GM19372 (cell line): ENCODE data around the gene ZC3H18.
A peak's percentile ranks its signal among the peaks of the same experiment; 100 is the strongest.

Source experiments
- ATAC-seq: cut with Tn5 transposase; IDR thresholded peaks from one replicate; pipeline ENCODE4 v1.9.1; 2021; ENCODE audit warnings: mild to moderate bottlenecking, low read depth, moderate library complexity; ENCODE audit not compliant: unreplicated experiment

ZC3H18 gene

DNA sequence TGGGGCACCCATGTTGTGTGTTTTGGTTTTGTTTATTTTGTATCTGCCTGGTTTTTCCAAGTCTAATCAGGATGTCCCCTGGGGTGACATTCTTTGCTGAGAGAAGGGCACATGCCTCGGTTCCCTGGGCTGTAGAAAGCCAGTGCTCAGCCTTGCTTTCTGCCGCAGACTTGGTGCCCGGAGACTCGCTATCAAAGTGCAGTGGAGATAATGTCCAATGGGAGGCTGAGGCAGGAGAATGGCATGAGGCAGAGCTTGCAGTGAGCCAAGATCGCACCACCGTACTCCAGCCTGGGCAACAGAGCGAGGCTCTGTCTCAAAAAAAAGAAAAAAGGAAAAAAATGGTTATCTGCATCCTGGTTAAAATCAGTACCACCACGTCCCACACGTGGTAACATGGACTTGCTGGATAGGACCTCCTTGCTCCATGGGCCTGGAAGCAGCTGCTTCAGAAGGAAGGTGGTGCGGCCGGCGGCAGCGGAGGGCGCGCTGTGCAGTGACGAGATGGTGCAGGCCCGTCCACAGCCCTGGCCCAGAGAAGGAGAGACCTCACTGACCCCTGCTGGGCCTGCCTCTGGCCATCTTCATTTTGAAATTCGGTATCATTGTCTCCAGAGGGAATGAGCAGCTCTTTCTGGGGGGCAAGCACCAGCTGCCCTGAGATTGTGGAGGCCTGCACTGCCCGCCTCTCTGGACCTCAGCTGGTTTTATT, 48.9 kb downstream of the ZC3H18 start:
- no peak for ATAC-seq

DNA sequence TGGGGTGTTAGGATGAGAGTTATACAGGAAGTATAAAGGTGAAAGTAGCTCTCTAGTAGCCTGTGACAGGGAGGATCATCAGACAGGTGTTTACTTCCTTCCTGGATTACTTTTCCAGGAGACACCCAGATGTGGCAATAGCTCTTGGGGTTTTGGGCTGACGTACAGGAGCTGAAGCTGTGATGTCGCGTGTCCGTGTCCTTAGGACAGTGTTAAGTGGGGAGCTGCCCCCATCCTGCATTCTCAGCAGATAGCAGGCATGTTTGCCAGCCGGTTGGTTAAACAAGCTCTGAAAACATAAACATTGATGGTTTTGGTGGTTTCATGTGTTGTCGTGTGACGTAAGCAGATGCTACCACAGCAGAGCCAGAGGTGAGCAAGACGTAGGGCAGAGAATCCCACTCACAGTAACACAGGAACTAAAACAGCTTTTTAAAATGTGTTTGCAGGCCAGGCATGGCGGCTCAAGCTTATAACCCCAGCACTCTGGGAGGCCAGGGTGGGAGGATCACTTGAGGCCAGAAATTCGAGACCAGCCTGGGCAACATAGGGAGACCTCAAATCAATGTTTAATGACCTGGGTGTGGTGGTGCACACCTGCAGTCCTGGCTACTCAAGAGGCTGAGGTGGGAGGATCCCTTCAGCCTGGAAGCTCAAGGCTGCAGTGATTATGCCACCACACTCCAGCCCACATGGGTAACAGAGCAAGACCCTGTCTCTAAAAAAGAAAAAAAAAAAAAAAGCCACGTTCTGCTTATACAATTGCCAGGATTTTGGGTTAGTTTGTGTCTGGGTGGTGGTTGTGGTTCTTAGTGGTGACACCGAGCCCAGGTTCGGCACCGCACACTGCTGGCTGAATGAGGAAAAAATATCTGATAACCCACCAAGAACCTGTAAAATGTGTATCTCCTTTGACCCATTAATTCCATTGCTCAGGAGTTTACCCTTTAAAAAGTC, 49.9 kb downstream of the ZC3H18 start:
- ATAC-seq: no peak

DNA sequence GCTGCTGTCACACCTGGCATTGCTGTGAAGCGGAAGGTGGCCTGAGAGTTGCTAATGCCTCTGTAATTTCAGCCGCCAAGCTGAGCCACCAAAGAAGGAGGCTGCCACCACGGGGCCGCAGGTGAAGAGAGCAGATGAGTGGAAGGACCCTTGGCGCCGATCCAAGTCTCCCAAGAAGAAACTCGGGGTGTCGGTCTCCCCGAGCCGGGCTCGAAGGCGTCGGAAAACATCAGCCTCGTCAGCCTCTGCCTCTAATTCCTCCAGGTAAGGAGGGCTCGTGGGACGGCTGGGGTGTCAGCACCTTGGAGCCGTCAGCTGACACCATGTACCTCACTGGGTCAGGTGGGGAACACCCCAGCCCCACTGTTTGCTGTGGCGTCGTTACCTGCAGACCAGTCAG, 51.9 kb downstream of the ZC3H18 start:
- no peak for ATAC-seq

DNA sequence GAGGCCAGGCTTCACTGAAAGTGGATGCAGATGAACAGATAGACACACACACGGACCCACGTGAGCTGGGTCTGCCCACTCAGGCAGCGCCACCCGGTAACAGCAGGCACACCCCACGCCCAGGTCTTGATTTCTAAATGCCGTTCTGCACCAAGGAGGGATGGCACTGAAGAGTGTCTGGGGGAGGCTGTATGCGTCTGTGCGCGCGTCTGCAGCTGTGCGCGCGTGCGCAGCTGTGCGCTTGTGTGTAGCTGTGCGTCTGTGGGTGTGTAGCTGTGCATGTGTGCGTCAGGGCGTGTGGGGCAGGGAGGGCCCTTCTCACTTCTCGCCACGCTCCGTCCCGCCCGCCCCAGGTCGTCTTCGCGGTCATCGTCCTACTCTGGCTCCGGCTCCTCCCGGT, 52.7 kb downstream of the ZC3H18 start:
- no peak for ATAC-seq

DNA sequence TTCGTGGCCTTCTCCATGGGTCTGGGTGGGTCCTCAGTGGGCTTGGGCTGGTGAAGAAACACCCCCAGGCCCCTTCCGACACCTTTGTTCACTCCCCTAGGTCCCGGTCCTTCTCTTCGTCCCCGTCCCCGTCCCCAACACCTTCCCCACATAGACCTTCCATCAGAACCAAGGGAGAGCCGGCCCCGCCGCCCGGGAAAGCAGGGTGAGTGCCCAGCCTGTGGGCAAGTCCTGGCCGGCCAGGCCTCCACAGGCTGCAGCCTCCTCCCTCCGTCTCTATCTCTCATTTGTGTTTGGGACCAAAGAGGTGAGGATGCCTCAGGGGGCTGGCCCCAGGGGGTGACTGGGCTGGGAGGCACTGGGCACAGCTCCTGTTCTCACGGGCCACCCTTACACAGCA, 53.7 kb downstream of the ZC3H18 start:
- ATAC-seq: no peak

DNA sequence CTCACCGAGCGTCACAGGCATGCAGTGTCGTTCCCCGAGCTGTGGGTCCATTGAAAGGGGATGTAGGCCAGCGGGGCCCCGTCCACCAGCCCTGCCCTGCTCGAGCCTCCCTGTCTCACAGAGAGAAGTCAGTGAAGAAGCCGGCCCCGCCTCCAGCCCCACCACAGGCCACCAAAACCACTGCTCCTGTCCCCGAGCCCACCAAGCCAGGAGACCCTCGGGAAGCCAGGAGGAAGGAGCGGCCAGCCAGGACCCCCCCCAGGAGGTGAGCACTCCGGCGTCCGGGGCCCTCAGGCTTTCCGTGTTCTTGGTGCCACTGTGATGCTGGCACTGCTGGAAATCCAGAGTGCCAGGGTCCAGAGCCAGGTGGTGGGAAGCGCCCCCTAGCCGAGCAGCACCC, 54.3 kb downstream of the ZC3H18 start:
- no peak for ATAC-seq

DNA sequence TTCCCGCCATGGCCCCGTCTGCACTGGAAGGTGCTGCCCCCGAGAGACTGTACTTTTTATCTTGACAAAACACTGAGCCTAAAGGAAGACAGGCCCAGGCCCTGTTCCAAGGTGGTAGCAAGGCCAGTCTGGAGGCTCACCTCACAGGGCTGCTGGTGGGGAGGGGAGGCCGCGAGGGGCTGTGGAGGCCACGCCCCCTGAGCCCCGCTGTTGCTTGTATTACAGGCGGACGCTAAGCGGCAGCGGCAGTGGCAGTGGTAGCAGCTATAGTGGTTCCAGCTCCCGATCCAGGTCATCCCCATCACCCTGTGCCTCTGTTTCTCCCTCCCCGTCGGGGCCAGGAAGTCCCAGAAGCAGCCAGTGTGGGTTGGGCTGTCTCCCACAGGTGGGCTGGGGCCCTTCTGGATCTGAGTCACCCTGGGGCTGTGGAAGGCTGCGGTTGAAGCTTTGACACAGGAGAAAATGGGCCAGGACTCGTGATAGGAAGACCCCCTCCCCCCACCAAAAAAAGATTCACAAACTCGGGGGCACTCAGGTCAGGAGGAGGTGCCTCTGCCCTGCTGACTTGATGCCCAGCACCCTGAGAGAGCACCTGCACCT, 54.9 kb downstream of the ZC3H18 start:
- ATAC-seq: no peak

DNA sequence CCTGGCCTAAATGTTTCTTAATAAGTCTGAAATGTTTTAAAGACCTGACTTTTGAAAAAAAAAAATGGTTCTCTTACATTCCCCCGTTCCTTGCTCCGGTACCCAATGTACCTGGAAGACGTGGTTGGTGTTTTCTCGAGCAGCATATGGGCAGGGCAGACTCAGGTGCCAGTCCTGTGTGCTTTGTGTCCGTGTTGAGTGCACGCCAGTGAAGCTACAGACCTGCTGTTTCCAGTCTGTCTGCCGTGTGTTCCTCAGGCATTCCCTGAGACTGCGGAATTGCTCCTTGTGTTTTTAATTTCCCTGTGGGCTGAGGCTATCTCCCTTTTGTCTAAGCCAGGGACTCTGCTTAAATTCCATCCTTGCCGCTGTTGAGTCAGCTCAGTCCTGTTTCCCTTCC, 56.4 kb downstream of the ZC3H18 start:
- ATAC-seq: no peak

DNA sequence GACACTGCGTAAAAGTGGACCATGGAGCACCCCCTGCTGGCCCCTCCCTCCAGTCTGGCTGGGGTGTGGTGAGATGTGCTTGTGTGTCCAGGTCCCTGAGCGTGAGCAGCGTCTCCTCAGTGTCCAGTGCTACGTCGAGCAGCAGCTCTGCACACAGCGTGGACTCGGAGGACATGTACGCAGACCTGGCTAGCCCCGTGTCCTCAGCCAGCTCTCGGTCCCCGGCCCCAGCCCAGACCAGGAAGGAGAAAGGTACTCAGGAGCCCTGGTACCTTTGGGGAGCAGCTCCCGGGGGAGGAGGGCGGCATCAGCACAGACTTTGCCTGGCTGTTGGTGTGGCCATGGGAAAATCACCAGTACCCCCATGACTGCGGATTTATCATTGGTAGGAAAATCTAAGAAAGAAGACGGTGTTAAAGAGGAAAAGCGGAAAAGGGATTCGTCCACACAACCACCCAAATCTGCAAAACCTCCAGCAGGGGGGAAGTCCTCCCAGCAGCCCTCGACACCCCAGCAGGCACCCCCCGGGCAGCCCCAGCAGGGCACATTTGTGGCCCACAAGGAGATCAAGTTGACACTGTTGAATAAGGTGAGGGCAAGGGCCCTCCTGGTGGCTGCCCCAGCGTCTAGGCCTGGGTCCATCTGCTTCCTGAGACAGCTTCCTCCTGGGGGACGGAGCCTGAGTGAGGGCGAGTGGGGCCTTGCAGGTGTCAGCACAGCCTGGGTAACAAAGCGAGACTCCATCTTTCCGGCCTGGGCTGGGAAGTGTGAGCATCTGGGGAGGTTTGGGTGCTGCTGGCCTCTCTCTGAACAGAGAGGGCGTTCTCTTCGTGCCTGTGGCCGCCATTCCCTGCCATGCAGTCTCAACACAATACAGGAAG, 57.6 kb downstream of the ZC3H18 start:
- no peak for ATAC-seq

DNA sequence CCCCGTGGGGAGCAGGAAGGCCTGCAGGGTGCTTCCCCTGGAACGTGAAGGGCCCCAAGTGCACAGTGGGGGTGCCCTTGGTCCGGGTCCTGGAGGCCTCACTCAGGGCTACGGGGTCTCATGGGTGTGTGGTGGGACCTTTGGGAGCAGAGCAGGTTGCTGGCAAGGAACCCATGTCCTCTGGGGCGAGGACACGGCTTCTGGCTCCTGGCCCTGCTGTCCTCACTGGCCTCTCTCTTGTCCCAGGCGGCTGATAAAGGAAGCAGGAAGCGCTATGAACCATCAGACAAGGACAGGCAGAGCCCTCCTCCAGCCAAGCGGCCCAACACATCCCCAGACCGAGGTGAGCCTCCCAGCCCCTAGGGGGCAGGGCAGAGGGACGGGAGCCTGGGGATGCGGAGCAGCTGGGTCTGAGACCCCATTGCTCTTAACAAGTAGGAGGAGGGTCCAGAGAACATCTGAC, 58.3 kb downstream of the ZC3H18 start:
- ATAC-seq: no peak

DNA sequence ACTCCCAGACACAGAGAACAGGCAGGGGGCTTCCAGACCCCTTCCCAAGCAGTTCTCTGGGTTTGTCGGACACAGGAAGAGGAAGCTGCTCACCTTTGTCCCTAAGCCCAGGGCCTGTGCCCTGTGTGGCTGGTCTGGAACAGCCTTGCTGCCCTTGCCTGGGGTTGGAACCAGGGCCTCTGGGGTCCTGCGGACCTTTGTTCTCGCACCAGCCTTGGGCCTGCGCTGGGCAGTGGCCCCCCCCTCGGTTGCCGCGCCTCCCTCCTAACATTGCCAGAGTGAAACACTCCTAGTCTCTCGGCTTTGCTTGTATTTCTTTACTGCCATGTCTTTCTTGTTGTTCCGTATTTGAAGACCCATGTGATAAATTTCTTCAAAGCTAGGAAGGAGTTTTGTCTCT, 59.6 kb downstream of the ZC3H18 start:
- no peak for ATAC-seq

DNA sequence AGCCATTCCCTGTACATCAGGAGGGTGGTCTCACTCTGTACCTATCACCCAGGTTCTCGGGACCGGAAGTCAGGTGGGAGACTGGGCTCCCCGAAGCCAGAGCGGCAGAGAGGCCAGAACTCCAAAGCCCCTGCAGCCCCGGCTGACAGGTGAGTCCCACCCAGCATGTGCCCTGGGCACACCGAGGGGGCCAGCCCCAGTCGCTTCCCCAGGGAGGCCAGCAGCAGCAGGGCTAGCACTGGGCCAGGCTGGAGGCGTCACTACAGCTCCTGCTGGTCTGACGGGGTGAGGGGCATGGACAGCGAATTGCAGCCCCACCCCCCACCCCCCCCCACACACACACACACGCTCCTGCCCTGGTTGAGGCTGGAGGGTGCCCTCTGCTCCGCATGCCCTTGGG, 60.2 kb downstream of the ZC3H18 start:
- ATAC-seq: no peak

DNA sequence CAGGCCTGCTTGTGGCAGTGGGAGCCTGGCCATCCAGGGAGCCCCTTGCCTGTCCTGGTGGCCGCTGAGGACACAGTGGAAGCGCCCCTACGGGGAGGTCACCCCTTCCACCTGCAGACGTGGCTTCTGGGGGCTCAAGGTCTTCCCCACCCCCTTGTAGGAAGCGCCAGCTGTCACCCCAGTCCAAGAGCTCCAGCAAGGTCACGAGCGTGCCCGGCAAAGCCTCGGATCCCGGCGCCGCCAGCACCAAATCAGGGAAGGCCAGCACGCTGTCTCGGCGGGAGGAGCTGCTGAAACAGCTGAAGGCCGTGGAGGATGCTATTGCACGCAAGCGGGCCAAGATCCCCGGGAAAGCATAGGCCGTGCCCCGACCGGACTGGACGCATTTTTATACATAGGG, 60.7 kb downstream of the ZC3H18 start:
- no peak for ATAC-seq

DNA sequence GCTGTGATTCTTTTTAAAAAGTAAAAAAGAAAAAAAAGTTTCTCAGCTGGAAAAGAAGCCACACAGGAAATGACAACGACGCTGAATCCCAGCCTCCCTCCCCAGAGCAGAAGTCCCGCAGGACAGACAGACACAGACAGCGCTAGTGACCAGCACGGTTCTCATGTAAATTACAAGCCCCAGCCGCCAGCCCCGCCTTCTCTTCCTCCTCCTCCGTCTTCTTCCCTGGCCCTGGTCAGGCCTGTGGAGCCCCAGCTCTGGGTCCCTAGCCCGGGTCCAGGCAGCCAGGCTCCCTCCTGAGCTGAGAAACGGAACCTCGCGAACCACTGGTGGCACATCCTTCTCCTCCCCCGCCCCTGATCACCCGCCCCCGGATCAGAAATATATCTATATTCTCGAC, 61.2 kb downstream of the ZC3H18 start:
- ATAC-seq: no peak

DNA sequence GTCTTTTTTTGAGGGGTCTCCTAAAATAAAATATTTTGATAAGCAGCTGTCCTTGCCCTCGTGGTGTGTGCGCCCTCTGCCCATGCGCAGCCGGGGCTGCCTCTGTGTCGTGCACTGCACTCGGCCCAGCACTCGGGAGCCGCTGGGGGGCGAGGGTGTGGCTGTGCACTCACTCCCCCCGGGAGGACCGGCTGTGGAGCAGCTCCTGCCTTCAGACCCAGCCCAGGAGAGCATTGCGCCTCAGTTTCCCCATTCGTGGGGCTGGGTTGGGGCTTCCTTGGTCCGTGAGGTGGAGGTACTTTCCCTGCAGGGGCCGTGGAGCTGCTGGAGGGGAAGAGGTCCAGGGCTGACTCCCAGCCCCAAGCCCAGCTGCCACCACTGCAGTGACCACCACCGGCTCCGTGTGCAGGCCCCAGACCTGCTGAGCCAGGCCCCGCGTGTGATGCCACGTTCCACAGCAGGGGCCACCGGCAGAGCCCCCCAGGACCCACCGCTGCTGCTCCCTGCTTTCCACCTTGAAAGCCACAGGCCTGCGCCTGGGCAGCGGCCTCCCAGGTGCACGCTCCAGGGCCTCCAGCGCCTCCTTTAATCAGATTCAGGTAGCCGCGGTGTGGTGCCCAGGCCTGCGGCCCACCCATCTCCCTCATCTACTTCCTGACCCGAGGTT, 61.9 kb downstream of the ZC3H18 start:
- no peak for ATAC-seq

DNA sequence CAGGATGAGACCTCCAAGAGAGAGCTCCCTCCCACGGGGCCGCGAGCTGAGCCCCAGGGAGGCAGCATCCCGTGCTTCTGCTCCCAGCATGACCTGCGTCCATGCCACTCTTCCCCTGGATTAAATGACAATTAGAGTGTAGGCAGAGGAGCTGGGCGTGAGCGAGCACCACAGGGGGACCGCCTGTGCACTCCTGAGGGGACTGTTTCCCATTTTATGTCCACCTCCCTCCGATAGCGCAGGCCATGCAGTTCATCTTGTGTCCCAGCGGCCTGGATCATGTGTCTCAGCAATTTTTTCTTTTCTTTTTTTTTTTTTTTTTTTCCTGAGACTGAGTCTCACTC, 62.4 kb downstream of the ZC3H18 start:
- no peak for ATAC-seq

DNA sequence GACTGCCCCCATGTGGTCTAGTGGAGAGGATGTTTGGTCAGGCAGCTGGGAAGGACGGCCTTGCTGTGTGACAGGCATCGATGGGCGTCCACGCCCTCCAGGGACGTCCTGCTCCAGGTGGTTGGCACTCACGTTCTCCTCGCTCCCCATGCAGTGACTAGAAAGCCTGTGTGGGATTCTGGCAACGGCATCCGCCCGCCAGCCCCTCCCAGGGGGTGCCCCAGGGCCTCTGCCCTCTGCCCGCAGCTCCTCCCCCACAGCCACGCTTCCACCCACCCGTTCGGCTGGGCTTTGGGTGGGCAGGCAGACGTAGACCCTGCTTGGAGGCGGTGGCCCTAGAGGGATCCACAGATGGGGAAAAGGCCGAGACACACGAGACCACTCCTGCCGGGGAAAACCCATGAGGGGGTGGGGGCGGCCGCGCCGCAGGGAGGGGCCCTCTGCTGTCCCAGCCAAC, 63.5 kb downstream of the ZC3H18 start:
- ATAC-seq: peak; percentile 31

DNA sequence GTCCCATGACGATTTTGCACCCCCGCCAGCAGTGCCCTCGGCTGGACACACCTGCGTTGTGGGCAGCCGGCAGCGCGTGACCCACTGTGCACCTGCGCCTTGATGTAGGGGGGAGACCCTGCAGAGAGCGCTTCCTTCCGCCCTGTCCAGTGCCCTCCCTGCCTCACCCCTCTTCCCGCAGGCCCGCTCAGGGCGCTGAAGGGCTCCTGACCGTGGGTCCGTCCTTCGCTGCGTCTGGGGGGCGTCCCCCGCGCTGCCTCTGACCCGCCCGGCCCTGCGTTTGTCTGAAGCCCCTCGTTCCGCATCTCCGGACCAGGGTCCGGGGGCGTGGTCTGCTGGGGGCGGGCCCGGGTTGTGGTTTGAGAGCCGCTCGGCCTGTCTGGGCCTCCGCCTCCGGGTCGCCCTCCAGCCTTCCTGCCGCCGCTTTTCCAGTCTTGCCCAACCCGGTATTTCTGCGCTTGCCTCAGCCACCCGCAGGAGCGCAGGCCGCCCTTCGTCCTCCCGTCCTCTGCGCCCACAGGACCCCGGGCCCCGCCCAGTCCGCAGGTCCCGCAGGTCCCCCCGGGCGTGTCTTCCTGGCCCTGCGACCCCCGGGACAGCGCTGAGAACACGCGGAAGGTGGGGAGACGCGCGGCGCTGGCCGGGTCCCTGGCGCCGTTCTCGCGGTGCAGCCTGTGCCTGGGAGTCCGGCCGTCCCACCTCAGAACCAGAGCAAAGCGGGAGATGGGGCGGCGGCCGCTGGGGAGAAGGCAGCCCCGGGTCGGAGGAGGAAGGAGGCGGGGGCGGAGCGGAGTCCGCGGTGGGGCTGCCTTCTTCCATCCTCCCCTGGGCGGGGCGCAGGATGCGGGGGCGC, 64.2 kb downstream of the ZC3H18 start:
- ATAC-seq: peak; percentile 56
